Right renal pelvis (tissue), 4 donors: ENCODE data around the gene SERPINB4. TPM values are rescaled to one million over a fixed set of nuclear protein-coding genes. Genes with fewer than 3 reads are reported as not detected.
A peak's percentile ranks its signal among the peaks of the same experiment; 100 is the strongest.
"Not testable (repeated sequence)": the region's sequence is repeated elsewhere in the genome, so short reads cannot be mapped to it uniquely, and the experiment has no call there.

Experiments used
- DNase-seq, 4 donors: peaks; one replicate each; pipeline ENCODE4 v3.0.0-alpha.2; 2013; ENCODE audit warnings: low read depth in 4 of 4, low spot score in 3 of 4, missing footprints in 1 of 4
- polyA plus RNA-seq, 4 donors: library from polyadenylated mRNA; unstranded; fragments of 120-200 nt; gene quantifications; one replicate each; pipeline ENCODE4 v1.2.1, GENCODE V29; 2013; ENCODE audit not compliant: insufficient read length in 4 of 4

Gene SERPINB4
- polyA plus RNA-seq, result under 1 TPM in 1 of 4 donors, not detected in 3; 0.06 TPM

- DNase-seq, result not testable (repeated sequence)
These were observed at the start of gene SERPINB4 for GRCh38 chr18:63644142-63644541. Gene SERPINB4 (minus strand): TSS chr18:63644256. CDS start chr18:63643577, 679 bp downstream.

GRCh38 chr18:63689064-63689463, 45.0 kb upstream of the SERPINB4 start:
- DNase-seq, result no peak

GRCh38 chr18:63686871-63687270, 42.8 kb upstream of the SERPINB4 start:
- DNase-seq, result no peak

- DNase-seq, result no peak
These were observed 40.7 kb upstream of the SERPINB4 start for GRCh38 chr18:63684718-63685117.

GRCh38 chr18:63683890-63684289, 39.8 kb upstream of the SERPINB4 start:
- DNase-seq, result no peak

GRCh38 chr18:63683152-63683551, 39.1 kb upstream of the SERPINB4 start:
- no peak for DNase-seq

- DNase-seq, result peak in 1 of 4 donors; percentile 35
These were observed 37.6 kb upstream of the SERPINB4 start for GRCh38 chr18:63681449-63682340.

GRCh38 chr18:63679820-63680606, 36.0 kb upstream of the SERPINB4 start:
- no peak for DNase-seq

- no peak for DNase-seq
These were observed 33.6 kb upstream of the SERPINB4 start for GRCh38 chr18:63677500-63678225.

- DNase-seq, result no peak
These were observed 32.7 kb upstream of the SERPINB4 start for GRCh38 chr18:63676526-63677323.

- DNase-seq, result no peak
These were observed 20.5 kb upstream of the SERPINB4 start for GRCh38 chr18:63664571-63664970.

- DNase-seq, result not testable (repeated sequence)
These were observed 17.7 kb upstream of the SERPINB4 start, which contains the start of gene SERPINB3 for GRCh38 chr18:63661750-63662149. Gene SERPINB3 (minus strand): TSS chr18:63661893. CDS start chr18:63661216, 677 bp downstream.

GRCh38 chr18:63658920-63659319, 14.9 kb upstream of the SERPINB4 start:
- DNase-seq, result not testable (repeated sequence)

- DNase-seq, result not testable (repeated sequence)
These were observed 6.2 kb upstream of the SERPINB4 start for GRCh38 chr18:63650271-63650670.

GRCh38 chr18:63648241-63648640, 4.2 kb upstream of the SERPINB4 start:
- no peak for DNase-seq

GRCh38 chr18:63646936-63647335, 2.9 kb upstream of the SERPINB4 start:
- DNase-seq, result no peak

- not testable (repeated sequence) for DNase-seq
These were observed 638 bp upstream of the SERPINB4 start for GRCh38 chr18:63644694-63645093.

GRCh38 chr18:63642668-63643356, 1.2 kb downstream of the SERPINB4 start:
- DNase-seq, result not testable (repeated sequence)

GRCh38 chr18:63641157-63641680, 2.8 kb downstream of the SERPINB4 start:
- not testable (repeated sequence) for DNase-seq
